IMR-90 (cell line): ENCODE results near the gene PODXL.

Source experiments
- CEBPB ChIP-seq: IDR thresholded peaks from 2 replicates; pipeline ENCODE4 v1.6.1; 2012; ENCODE audit warnings: low read depth, low read length, improper control_type of control experiment
- CTCF ChIP-seq: conservative IDR thresholded peaks from 2 replicates; pipeline ENCODE4 v1.5.1; 2012; ENCODE audit warnings: mild to moderate bottlenecking, low read depth, low read length, improper control_type of control experiment
- FOS ChIP-seq: fragments of 150-350 bp; IDR thresholded peaks from 2 replicates; pipeline ENCODE4 v1.6.1; 2016; ENCODE audit warnings: low read depth, low read length
- NFE2L2 ChIP-seq: fragments of 150-350 bp; IDR thresholded peaks from 2 replicates; pipeline ENCODE4 v1.6.1; 2016; ENCODE audit warnings: low read depth, mild to moderate bottlenecking, low read length
- POLR2A ChIP-seq: IDR thresholded peaks from 2 replicates; pipeline ENCODE4 v1.6.1; 2012; ENCODE audit warnings: mild to moderate bottlenecking, low read depth, low read length
- RAD21 ChIP-seq: IDR thresholded peaks from 2 replicates; pipeline ENCODE4 v1.6.1; 2012; ENCODE audit warnings: low read length, improper control_type of control experiment

- no peak for TF ChIP-seq CTCF
- TF ChIP-seq RAD21, result no peak
- no peak for TF ChIP-seq NFE2L2
- no peak for TF ChIP-seq POLR2A
- no peak for TF ChIP-seq CEBPB
- no peak for TF ChIP-seq FOS
Observed at GRCh38 chr7:131540491-131541162, 15.8 kb downstream of the PODXL start.
